GM08714 (cell line): ENCODE results near the gene VWA3A.

Source experiments
- H3K4me3 ChIP-seq: fragments of 200-500 bp; sonication (Bioruptor generic); 2 replicates; pipeline ENCODE4 v1.5.1; 2014; ENCODE audit warnings: mild to moderate bottlenecking, low read length, inconsistent platforms
- ZNF274 ChIP-seq: IDR thresholded peaks from 2 replicates; pipeline ENCODE4 v1.6.1; 2012; ENCODE audit warnings: mild to moderate bottlenecking, low read depth, low read length

Gene VWA3A

GRCh38 chr16:22206013-22206841, 113.9 kb downstream of the VWA3A start, which contains the start of gene EEF2K:
Gene EEF2K, plus strand, starts transcription at chr16:22206278. Its CDS starts 19,452 bp downstream, at chr16:22225730.
- TF ChIP-seq ZNF274 = no peak
- H3K4me3 ChIP-seq = peak within 1 kb of the TSS; percentile 73
